ENCODE measurements around the gene BTAF1.
"Not testable (repeated sequence)": the region's sequence is repeated elsewhere in the genome, so short reads cannot be mapped to it uniquely, and the experiment has no call there.

The BTAF1 gene

GRCh38 chr10:91980319-91980718, 56.7 kb downstream of the BTAF1 start:
- DNase-seq: no peak

GRCh38 chr10:91983416-91983815, 59.8 kb downstream of the BTAF1 start:
- no peak for DNase-seq

- DNase-seq: no peak
These were observed 63.9 kb downstream of the BTAF1 start for GRCh38 chr10:91987397-91988037.

- no peak for DNase-seq
These were observed 68.5 kb downstream of the BTAF1 start for GRCh38 chr10:91992031-91992430.

GRCh38 chr10:91996266-91996665, 72.7 kb downstream of the BTAF1 start:
- no peak for DNase-seq

GRCh38 chr10:92001581-92001980, 78.0 kb downstream of the BTAF1 start:
- DNase-seq: no peak

- no peak for DNase-seq
These were observed 78.4 kb downstream of the BTAF1 start for GRCh38 chr10:92001995-92002394.

GRCh38 chr10:92003258-92003657, 79.7 kb downstream of the BTAF1 start:
- no peak for DNase-seq

GRCh38 chr10:92005978-92006377, 82.4 kb downstream of the BTAF1 start:
- DNase-seq: no peak

- no peak for DNase-seq
These were observed 85.9 kb downstream of the BTAF1 start for GRCh38 chr10:92009445-92009844.

- no peak for DNase-seq
These were observed 86.6 kb downstream of the BTAF1 start for GRCh38 chr10:92010047-92010735.

- no peak for DNase-seq
These were observed 88.1 kb downstream of the BTAF1 start for GRCh38 chr10:92011560-92012214.

- no peak for DNase-seq
These were observed 91.0 kb downstream of the BTAF1 start for GRCh38 chr10:92014620-92015019.

- DNase-seq: no peak
These were observed 101.1 kb downstream of the BTAF1 start for GRCh38 chr10:92024700-92025099.

GRCh38 chr10:92025340-92025739, 101.8 kb downstream of the BTAF1 start:
- DNase-seq: not testable (repeated sequence)

- no peak for DNase-seq
These were observed 103.6 kb downstream of the BTAF1 start for GRCh38 chr10:92027141-92027540.

GRCh38 chr10:92031580-92031979, 108.0 kb downstream of the BTAF1 start:
- no peak for DNase-seq

- DNase-seq: not testable (repeated sequence)
These were observed 109.5 kb downstream of the BTAF1 start for GRCh38 chr10:92033070-92033469.

GRCh38 chr10:92038949-92039348, 115.4 kb downstream of the BTAF1 start:
- DNase-seq: no peak

GRCh38 chr10:92042541-92042940, 119.0 kb downstream of the BTAF1 start:
- DNase-seq: no peak

- DNase-seq: no peak
These were observed 122.1 kb downstream of the BTAF1 start for GRCh38 chr10:92045641-92046106.

GRCh38 chr10:92047215-92047614, 123.6 kb downstream of the BTAF1 start:
- DNase-seq: no peak

GRCh38 chr10:92052088-92052487, 128.5 kb downstream of the BTAF1 start:
- no peak for DNase-seq

- DNase-seq: no peak
These were observed 129.2 kb downstream of the BTAF1 start for GRCh38 chr10:92052741-92053140.
